SK-N-MC (cell line): Measurements from ENCODE around the gene MYO5B.

Experiments
- DNase-seq: peaks from one replicate; pipeline ENCODE4 v3.0.0-alpha.2; 2011; ENCODE audit warnings: low read depth, low spot score
- H3K27ac ChIP-seq: fragments of 200-600 bp; sonication (generic); 2 replicates; pipeline ENCODE4 v1.5.1; 2016; ENCODE audit warnings: mixed run types
- H3K36me3 ChIP-seq: fragments of 200-600 bp; sonication (generic); 2 replicates; pipeline ENCODE4 v1.6.1; 2017; ENCODE audit warnings: antibody characterized with exemption, low read length, mixed read lengths; ENCODE audit not compliant: insufficient read depth
- H3K4me3 ChIP-seq: fragments of 200-600 bp; sonication (generic); 2 replicates; pipeline ENCODE4 v1.5.1; 2016
- H3K9ac ChIP-seq: fragments of 200-600 bp; sonication (generic); 2 replicates; pipeline ENCODE4 v1.8.0; 2017; ENCODE audit warnings: mixed run types, mixed read lengths; ENCODE audit not compliant: insufficient read length
- H3K9me3 ChIP-seq: fragments of 200-600 bp; sonication (generic); 2 replicates; pipeline ENCODE4 v1.6.1; 2017; ENCODE audit warnings: low read depth, mild to moderate bottlenecking, antibody characterized with exemption, low read length, moderate library complexity, mixed read lengths
- EZH2 ChIP-seq: fragments of 200-600 bp; sonication (generic); IDR thresholded peaks from one replicate; pipeline ENCODE4 v1.6.1; 2017; ENCODE audit warnings: antibody characterized with exemption
- FOXP2 ChIP-seq: optimal IDR thresholded peaks from 2 replicates; pipeline ENCODE3; 2011; ENCODE audit warnings: mild to moderate bottlenecking, moderate library complexity; ENCODE audit not compliant: insufficient read depth; ENCODE audit errors: extremely low read length, control extremely low read depth
- POLR2AphosphoS5 ChIP-seq: IDR thresholded peaks from 2 replicates; pipeline ENCODE4 v1.6.1; 2012; ENCODE audit warnings: mild to moderate bottlenecking, low read depth, low read length, borderline replicate concordance

MYO5B gene

DNA sequence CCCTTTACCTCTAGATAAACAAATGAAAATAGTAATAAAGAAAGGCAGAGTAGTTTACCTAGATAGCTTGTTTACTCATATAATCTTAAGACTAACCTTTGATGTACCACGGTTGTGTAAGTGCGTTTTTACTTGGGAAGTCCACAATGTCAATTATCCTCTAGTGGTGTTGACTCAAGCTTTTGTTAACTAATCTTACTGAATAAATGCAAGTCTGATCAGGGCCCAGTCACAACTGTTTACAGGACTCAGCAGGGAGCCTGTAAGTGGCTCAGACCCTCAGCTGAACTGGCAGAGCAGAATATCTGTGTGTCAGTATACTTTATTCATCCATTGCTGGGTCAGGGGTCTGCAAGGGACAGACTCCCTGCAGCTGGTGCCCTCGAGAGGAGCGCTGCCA is 283.5 kb downstream of the MYO5B start:
- no peak overlapping the region for H3K4me3 ChIP-seq
- H3K9ac ChIP-seq, result no peak overlapping the region
- TF ChIP-seq FOXP2 (no peak), POLR2AphosphoS5 (no peak), EZH2 (no peak)
- H3K36me3 ChIP-seq, result no peaks in the 10 kb centered on the region
- no peak for DNase-seq
- H3K27ac ChIP-seq, result no peak overlapping the region
- no peaks in the 10 kb centered on the region for H3K9me3 ChIP-seq

- H3K9me3 ChIP-seq, result no peaks in the 10 kb centered on the region
- H3K4me3 ChIP-seq, result no peak overlapping the region
- H3K27ac ChIP-seq, result no peak overlapping the region
- H3K36me3 ChIP-seq, result no peaks in the 10 kb centered on the region
- H3K9ac ChIP-seq, result no peak overlapping the region
- TF ChIP-seq FOXP2 (no peak), POLR2AphosphoS5 (no peak), EZH2 (no peak)
- no peak for DNase-seq
Measured at GRCh38 chr18:49910986-49911385, 284.0 kb downstream of the MYO5B start.

DNA sequence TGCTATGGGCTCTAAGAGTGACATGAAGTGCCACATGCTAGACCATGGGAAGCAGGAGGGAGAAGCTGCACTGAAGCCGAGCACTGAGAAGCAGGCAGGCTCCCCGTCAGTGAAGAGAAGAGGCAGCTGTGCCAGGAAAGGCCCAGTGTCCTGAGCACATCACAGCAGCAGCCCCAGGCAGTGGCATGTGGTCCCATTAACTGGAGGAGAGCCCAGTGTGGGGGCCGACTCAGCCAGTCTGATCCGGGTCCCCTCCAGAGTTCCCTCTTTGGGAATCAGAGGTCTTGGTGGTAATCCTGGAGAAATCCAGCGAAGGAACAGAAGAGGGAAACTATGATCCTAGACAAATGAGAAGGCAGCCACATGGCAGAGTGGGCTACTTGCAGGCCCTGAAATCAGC is 284.9 kb downstream of the MYO5B start:
- Histone ChIP-seq H3K36me3 (no peaks in the 10 kb centered on the region), H3K9ac (no peak overlapping the region), H3K9me3 (no peaks in the 10 kb centered on the region), H3K27ac (no peak overlapping the region), H3K4me3 (no peak overlapping the region)
- TF ChIP-seq FOXP2 (no peak), EZH2 (no peak), POLR2AphosphoS5 (no peak)
- no peak for DNase-seq

DNA sequence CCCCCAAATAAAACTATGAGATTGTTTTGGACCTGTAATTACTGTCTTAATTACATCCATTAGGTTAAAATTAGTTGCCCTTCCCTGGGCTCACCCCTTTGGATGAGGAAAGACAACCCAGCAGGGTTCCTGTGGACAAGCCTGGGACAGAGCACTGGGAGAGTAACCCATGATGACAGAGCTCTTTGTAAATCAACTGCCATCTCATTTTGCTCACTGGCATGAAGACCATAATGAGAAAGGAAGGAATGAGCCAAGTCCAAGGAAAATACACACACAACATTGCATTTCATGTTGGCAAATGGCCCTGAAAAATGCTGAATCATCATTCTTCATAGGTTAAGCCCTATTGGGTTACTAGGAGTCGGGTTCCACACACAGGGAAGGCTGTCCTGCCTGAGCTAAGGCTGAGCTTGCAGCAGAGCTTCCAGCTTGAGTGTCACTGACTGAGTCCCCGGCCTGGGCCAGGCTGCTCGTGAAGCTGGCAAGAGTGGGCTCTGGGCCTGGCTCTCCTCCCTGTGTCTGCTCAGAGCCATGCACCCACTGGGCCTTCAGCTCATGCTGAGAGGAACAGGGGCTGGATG is 287.5 kb downstream of the MYO5B start:
- Histone ChIP-seq H3K9ac (no peak overlapping the region), H3K27ac (no peak overlapping the region), H3K4me3 (no peak overlapping the region), H3K9me3 (no peaks in the 10 kb centered on the region), H3K36me3 (no peaks in the 10 kb centered on the region)
- DNase-seq, result no peak
- TF ChIP-seq EZH2, result no peak
- no peak for TF ChIP-seq POLR2AphosphoS5
- TF ChIP-seq FOXP2, result no peak

DNA sequence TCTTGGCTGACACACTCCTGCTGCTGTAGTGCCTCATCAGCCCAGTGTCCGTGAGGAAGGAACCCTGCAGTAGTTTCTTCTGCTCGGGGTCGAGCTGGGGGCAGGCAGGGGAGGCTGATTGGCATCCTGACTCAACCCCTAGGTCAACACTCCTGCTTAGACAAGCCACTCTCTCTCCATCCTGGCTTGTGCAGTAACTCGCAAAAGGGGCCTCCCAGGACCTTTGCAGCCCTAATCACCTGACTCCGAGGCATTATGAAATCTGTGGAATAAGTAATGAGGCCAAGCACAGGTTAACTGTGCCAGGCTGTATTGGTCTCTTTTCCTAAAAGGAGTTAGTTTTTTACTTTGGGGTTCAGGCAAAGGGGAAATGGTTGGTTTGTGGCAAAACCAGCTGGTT is 289.2 kb downstream of the MYO5B start:
- no peak for DNase-seq
- no peak for TF ChIP-seq FOXP2
- TF ChIP-seq EZH2, result no peak
- no peak for TF ChIP-seq POLR2AphosphoS5
- Histone ChIP-seq H3K9me3 (no peaks in the 10 kb centered on the region), H3K27ac (no peak overlapping the region), H3K9ac (no peak overlapping the region), H3K36me3 (no peaks in the 10 kb centered on the region), H3K4me3 (no peak overlapping the region)

GRCh38 chr18:49904871-49905555 is 289.9 kb downstream of the MYO5B start:
- no peaks in the 10 kb centered on the region for H3K36me3 ChIP-seq
- no peaks in the 10 kb centered on the region for H3K9me3 ChIP-seq
- no peak overlapping the region for H3K27ac ChIP-seq
- no peak overlapping the region for H3K4me3 ChIP-seq
- DNase-seq, result no peak
- TF ChIP-seq EZH2, result no peak
- no peak for TF ChIP-seq POLR2AphosphoS5
- no peak for TF ChIP-seq FOXP2
- no peak overlapping the region for H3K9ac ChIP-seq

- no peaks in the 10 kb centered on the region for H3K9me3 ChIP-seq
- no peak for DNase-seq
- H3K9ac ChIP-seq, result no peak overlapping the region
- no peaks in the 10 kb centered on the region for H3K36me3 ChIP-seq
- TF ChIP-seq FOXP2 (no peak), POLR2AphosphoS5 (no peak), EZH2 (no peak)
- no peak overlapping the region for H3K27ac ChIP-seq
- no peak overlapping the region for H3K4me3 ChIP-seq
Measured at GRCh38 chr18:49901862-49902340, 293.0 kb downstream of the MYO5B start.

DNA sequence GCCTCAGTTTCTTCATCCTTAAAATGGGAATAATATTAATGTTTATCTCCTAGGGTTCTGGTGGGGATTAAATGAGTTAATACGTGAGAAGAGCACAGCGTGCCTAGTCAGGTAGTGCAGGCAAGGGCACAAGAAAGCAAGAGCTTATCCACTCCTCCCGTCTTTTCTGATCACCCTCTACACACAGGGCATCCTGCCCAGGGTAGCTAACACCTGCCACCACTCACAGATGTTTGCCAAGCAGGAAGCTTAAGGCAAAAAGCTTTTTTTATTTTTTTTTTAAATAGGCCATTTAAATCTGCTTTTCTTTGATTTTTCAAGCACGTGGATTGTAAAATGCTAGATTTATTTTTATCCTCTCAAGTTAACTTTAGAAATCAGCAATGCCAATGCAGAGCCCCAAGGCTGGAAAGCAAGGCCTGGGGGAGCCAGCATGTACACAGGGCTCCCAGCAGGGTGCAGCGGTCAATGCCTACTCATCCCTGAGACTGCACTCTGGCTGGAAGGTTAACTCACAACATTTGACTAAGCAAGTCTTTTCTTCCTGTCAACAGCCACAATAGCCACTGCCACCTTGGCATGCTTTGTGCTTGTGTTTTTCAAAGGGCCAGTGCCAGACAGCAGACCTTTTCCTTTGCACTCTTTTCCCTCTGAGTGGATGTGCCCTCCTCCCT is 295.2 kb downstream of the MYO5B start:
- Histone ChIP-seq H3K4me3 (no peak overlapping the region), H3K36me3 (no peaks in the 10 kb centered on the region), H3K27ac (no peak overlapping the region), H3K9me3 (no peaks in the 10 kb centered on the region), H3K9ac (no peak overlapping the region)
- DNase-seq, result no peak
- TF ChIP-seq EZH2, result no peak
- no peak for TF ChIP-seq FOXP2

DNA sequence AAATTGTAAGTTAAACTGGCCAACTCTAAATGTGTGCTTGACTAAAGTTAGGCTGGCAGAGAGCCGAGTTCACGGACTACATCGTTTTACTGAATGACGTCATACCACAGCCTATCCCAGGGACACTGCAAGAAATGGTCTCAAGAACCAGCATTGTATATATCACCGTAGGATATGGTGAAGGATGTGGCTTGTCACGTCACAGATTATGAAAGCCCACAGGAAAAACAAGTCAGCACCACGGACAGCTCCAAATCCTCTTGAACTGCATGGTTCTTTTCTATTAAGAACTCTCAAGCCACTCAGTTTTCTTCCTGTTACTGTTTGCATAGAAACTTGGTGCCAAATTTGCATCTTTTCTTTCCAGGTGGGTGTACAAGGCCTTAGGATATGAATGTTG is 296.5 kb downstream of the MYO5B start:
- Histone ChIP-seq H3K9ac (no peak overlapping the region), H3K27ac (no peak overlapping the region), H3K36me3 (no peaks in the 10 kb centered on the region), H3K4me3 (no peak overlapping the region), H3K9me3 (no peaks in the 10 kb centered on the region)
- peak; percentile 50 for DNase-seq
- no peak for TF ChIP-seq EZH2
- no peak for TF ChIP-seq POLR2AphosphoS5
- no peak for TF ChIP-seq FOXP2
